Measurements from ENCODE around the gene TSPAN18.

DNA sequence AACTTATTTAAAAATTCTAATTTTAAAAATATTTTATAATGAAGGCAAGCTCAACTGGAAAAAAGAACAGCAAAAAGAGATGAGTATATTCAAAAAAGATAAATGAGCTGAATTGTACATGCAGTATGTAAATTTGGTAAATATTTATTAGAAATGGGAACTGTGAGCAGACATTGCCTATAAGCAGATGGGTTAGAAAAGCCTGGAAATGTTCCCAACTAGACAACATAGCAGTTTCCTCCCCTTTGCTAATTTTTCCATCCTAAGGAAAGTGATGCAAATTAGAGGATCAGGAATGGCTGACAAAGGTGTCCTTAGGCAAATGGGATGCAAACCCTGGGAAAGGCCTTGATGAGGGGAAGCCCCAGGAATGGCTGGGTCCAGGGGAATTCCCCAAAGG lies 186.7 kb downstream of the TSPAN18 start:
- TF ChIP-seq, protein P1, sequence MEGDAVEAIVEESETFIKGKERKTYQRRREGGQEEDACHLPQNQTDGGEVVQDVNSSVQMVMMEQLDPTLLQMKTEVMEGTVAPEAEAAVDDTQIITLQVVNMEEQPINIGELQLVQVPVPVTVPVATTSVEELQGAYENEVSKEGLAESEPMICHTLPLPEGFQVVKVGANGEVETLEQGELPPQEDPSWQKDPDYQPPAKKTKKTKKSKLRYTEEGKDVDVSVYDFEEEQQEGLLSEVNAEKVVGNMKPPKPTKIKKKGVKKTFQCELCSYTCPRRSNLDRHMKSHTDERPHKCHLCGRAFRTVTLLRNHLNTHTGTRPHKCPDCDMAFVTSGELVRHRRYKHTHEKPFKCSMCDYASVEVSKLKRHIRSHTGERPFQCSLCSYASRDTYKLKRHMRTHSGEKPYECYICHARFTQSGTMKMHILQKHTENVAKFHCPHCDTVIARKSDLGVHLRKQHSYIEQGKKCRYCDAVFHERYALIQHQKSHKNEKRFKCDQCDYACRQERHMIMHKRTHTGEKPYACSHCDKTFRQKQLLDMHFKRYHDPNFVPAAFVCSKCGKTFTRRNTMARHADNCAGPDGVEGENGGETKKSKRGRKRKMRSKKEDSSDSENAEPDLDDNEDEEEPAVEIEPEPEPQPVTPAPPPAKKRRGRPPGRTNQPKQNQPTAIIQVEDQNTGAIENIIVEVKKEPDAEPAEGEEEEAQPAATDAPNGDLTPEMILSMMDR (tag by site-specific recombination; IDR thresholded peaks at IDR 0.05) = no peak
- TF ChIP-seq HOXA7 (CRISPR knock-in tag; IDR thresholded peaks at IDR 0.05; ENCODE audit: borderline replicate concordance) (no peak), TRIM28 (IDR thresholded peaks at IDR 0.05; ENCODE audit: borderline replicate concordance, low read length) (no peak), ZIC2 (tag by site-specific recombination; IDR thresholded peaks at IDR 0.05) (no peak), BCL11A (tag by site-specific recombination; IDR thresholded peaks at IDR 0.05; ENCODE audit: low read depth) (no peak), YY1 (tag by site-specific recombination; IDR thresholded peaks at IDR 0.05) (no peak)
- TF ChIP-seq, protein P2, sequence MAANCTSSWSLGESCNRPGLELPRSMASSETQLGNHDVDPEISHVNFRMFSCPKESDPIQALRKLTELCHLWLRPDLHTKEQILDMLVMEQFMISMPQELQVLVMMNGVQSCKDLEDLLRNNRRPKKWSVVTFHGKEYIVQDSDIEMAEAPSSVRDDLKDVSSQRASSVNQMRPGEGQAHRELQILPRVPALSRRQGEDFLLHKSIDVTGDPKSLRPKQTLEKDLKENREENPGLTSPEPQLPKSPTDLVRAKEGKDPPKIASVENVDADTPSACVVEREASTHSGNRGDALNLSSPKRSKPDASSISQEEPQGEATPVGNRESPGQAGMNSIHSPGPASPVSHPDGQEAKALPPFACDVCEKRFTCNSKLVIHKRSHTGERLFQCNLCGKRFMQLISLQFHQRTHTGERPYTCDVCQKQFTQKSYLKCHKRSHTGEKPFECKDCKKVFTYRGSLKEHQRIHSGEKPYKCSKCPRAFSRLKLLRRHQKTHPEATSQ (tag by site-specific recombination; IDR thresholded peaks at IDR 0.05) = no peak
- TF ChIP-seq, protein P3, sequence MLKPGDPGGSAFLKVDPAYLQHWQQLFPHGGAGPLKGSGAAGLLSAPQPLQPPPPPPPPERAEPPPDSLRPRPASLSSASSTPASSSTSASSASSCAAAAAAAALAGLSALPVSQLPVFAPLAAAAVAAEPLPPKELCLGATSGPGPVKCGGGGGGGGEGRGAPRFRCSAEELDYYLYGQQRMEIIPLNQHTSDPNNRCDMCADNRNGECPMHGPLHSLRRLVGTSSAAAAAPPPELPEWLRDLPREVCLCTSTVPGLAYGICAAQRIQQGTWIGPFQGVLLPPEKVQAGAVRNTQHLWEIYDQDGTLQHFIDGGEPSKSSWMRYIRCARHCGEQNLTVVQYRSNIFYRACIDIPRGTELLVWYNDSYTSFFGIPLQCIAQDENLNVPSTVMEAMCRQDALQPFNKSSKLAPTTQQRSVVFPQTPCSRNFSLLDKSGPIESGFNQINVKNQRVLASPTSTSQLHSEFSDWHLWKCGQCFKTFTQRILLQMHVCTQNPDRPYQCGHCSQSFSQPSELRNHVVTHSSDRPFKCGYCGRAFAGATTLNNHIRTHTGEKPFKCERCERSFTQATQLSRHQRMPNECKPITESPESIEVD (tag by site-specific recombination; IDR thresholded peaks at IDR 0.05) = no peak
- TF ChIP-seq, protein P4, sequence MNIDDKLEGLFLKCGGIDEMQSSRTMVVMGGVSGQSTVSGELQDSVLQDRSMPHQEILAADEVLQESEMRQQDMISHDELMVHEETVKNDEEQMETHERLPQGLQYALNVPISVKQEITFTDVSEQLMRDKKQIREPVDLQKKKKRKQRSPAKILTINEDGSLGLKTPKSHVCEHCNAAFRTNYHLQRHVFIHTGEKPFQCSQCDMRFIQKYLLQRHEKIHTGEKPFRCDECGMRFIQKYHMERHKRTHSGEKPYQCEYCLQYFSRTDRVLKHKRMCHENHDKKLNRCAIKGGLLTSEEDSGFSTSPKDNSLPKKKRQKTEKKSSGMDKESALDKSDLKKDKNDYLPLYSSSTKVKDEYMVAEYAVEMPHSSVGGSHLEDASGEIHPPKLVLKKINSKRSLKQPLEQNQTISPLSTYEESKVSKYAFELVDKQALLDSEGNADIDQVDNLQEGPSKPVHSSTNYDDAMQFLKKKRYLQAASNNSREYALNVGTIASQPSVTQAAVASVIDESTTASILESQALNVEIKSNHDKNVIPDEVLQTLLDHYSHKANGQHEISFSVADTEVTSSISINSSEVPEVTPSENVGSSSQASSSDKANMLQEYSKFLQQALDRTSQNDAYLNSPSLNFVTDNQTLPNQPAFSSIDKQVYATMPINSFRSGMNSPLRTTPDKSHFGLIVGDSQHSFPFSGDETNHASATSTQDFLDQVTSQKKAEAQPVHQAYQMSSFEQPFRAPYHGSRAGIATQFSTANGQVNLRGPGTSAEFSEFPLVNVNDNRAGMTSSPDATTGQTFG (tag by site-specific recombination; IDR thresholded peaks at IDR 0.05; ENCODE audit: borderline replicate concordance) = no peak
- TF ChIP-seq, protein P5, sequence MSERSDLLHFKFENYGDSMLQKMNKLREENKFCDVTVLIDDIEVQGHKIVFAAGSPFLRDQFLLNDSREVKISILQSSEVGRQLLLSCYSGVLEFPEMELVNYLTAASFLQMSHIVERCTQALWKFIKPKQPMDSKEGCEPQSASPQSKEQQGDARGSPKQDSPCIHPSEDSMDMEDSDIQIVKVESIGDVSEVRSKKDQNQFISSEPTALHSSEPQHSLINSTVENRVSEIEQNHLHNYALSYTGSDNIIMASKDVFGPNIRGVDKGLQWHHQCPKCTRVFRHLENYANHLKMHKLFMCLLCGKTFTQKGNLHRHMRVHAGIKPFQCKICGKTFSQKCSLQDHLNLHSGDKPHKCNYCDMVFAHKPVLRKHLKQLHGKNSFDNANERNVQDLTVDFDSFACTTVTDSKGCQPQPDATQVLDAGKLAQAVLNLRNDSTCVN (tag by site-specific recombination; optimal IDR thresholded peaks at IDR 0.05) = no peak
